Mesothelial cell of epicardium (in vitro differentiated cells): ENCODE results near the gene CALCA. TPM values are rescaled to one million over a fixed set of nuclear protein-coding genes. Genes with fewer than 3 reads are reported as not detected.
"Not testable (repeated sequence)": the region's sequence is repeated elsewhere in the genome, so short reads cannot be mapped to it uniquely, and the experiment has no call there.

Experiments used
- DNase-seq, 2 experiments: peaks; one replicate each; pipeline ENCODE4 v3.0.0; 2021; ENCODE audit warnings: low spot score in 2 of 2; ENCODE audit not compliant: unreplicated experiment in 2 of 2
- H3K27ac Mint-ChIP-seq: 2 replicates; pipeline ENCODE4 v1.8.0; 2021; ENCODE audit warnings: mixed read lengths
- H3K27me3 Mint-ChIP-seq: 2 replicates; pipeline ENCODE4 v1.8.0; 2021; ENCODE audit warnings: low read depth, mixed read lengths
- H3K36me3 Mint-ChIP-seq: 2 replicates; pipeline ENCODE4 v1.8.0; 2021; ENCODE audit warnings: mixed read lengths
- H3K4me1 Mint-ChIP-seq: 2 replicates; pipeline ENCODE4 v1.8.0; 2021; ENCODE audit warnings: mixed read lengths
- H3K4me3 Mint-ChIP-seq: 2 replicates; pipeline ENCODE4 v1.8.0; 2021; ENCODE audit warnings: mild to moderate bottlenecking, moderate library complexity, mixed read lengths
- H3K9me3 Mint-ChIP-seq: 2 replicates; pipeline ENCODE4 v1.8.0; 2021; ENCODE audit warnings: mixed read lengths
- total RNA-seq: library from RNA; stranded (reverse); gene quantifications from 3 replicates; pipeline ENCODE4 v1.2.1, GENCODE V29; 2021
- TF ChIP-seq, protein P1 (sequence below): fragments of 200-600 bp; sonication (generic); IDR thresholded peaks from one replicate; pipeline ENCODE4 v1.5.0; 2021; ENCODE audit warnings: antibody characterized with exemption; ENCODE audit not compliant: unreplicated experiment

The CALCA gene
- total RNA-seq, result not detected in 3 replicates

DNA sequence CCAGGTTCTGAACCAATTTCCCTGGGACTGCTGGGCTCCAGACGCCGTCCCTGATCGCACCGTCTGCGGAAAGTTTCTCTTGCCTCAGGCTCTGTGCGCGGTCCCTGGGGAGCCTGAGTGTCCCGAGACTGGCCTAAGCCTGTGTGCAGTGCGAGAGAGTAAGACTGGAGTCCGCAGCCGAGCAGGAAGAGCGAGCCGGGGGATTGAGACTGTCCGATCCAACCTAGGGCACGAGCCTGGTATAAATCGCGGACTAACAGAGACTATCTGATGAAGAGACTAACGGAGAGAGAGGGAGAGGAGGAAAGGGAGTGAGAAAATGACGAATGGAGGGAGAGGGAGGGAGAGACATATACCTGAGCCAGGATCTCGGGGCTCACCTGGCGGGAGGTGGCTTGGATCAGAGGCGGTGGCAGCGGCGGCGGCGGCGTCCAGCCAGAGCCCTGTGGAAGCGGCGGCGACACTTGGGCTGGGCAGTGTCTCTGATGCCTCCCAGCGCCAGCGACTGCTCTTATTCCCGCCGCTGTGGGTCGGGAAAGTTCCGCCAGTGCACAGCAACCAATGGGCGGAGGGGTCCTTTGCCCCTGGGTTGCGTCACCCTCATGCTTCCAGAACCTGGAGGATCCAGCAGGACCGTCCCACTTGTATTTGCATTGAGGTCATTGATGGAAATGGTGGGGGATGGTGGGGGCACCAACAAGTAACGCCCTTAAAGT, at the start of gene CALCA:
Gene CALCA (minus strand): TSS at position 487 of the 716 bp plus-strand sequence. CDS start 1,159 bp downstream, outside the sequence.
- TF ChIP-seq, protein P1, sequence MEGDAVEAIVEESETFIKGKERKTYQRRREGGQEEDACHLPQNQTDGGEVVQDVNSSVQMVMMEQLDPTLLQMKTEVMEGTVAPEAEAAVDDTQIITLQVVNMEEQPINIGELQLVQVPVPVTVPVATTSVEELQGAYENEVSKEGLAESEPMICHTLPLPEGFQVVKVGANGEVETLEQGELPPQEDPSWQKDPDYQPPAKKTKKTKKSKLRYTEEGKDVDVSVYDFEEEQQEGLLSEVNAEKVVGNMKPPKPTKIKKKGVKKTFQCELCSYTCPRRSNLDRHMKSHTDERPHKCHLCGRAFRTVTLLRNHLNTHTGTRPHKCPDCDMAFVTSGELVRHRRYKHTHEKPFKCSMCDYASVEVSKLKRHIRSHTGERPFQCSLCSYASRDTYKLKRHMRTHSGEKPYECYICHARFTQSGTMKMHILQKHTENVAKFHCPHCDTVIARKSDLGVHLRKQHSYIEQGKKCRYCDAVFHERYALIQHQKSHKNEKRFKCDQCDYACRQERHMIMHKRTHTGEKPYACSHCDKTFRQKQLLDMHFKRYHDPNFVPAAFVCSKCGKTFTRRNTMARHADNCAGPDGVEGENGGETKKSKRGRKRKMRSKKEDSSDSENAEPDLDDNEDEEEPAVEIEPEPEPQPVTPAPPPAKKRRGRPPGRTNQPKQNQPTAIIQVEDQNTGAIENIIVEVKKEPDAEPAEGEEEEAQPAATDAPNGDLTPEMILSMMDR, result no peak
- no peaks in the 10 kb centered on the region for H3K36me3 Mint-ChIP-seq
- DNase-seq, result no peak
- no peaks in the 10 kb centered on the region for H3K9me3 Mint-ChIP-seq
- peaks cover 97% of the 10 kb centered on the region for H3K27me3 Mint-ChIP-seq
- H3K4me3 Mint-ChIP-seq, result peak within 1 kb of the TSS; percentile 64
- no peak within 1 kb of the TSS for H3K27ac Mint-ChIP-seq
- H3K4me1 Mint-ChIP-seq, result peaks cover 26% of the 10 kb centered on the region

GRCh38 chr11:15016200-15016599, 44.0 kb upstream of the CALCA start:
- H3K36me3 Mint-ChIP-seq, result peaks cover 2% of the 10 kb centered on the region
- H3K9me3 Mint-ChIP-seq, result peaks cover 59% of the 10 kb centered on the region
- no peak overlapping the region for H3K27ac Mint-ChIP-seq
- peaks cover 15% of the 10 kb centered on the region for H3K4me1 Mint-ChIP-seq
- no peaks in the 10 kb centered on the region for H3K27me3 Mint-ChIP-seq
- no peak overlapping the region for H3K4me3 Mint-ChIP-seq
- no peak for DNase-seq
- TF ChIP-seq, protein P1, result no peak

DNA sequence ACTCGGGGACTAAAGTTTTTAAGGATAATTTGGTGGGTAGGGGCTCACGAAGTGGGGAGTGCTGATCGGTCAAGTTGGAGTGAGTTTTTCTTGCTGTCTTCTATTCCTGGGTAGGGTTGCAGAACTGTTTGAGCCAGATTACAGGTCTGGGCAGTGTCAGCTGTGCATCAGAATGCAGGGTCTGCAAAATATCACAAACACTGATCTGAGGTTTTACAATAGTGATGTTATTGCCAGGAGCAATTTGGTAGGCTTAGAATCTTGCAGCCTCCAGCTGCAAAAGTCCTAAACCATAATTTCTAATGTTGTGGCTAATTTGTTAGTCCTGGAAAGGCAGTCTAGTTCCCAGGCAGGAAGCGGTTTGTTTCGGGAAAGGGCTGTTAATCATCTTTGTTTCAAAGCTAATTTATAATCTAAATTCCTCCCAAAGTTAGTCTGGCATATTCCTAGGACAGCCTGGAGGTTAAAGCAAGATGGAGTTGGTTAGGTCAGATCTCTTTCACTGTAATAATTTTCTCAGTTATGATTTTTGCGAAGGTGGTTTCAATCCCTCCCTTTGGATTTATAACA, 39.7 kb upstream of the CALCA start:
- TF ChIP-seq, protein P1, result no peak
- H3K4me3 Mint-ChIP-seq, result no peak overlapping the region
- H3K9me3 Mint-ChIP-seq, result peaks cover 20% of the 10 kb centered on the region
- DNase-seq, result no peak
- peaks cover 15% of the 10 kb centered on the region for H3K4me1 Mint-ChIP-seq
- H3K36me3 Mint-ChIP-seq, result no peaks in the 10 kb centered on the region
- no peaks in the 10 kb centered on the region for H3K27me3 Mint-ChIP-seq
- H3K27ac Mint-ChIP-seq, result no peak overlapping the region

DNA sequence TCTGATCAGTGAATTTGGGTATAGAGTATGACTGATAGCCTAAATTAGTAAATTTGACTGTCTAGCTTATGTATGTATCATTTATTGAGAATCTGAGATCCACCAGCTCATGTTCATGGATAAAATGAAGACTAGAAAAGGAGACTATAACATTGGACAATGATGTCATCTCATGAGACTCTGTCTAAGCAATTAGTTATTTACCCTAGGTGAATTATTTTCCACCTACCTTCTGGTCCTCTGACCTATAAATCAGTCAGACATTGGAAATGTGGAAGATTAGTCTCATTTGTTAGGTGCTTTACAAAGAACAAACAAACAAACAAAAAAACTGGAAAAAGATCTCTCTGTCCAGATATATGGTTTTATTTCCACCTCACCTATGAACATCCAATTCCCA, 38.7 kb upstream of the CALCA start:
- H3K4me3 Mint-ChIP-seq, result no peak overlapping the region
- no peaks in the 10 kb centered on the region for H3K36me3 Mint-ChIP-seq
- H3K27ac Mint-ChIP-seq, result no peak overlapping the region
- TF ChIP-seq, protein P1, result no peak
- peaks cover 10% of the 10 kb centered on the region for H3K9me3 Mint-ChIP-seq
- peaks cover 15% of the 10 kb centered on the region for H3K4me1 Mint-ChIP-seq
- no peaks in the 10 kb centered on the region for H3K27me3 Mint-ChIP-seq
- DNase-seq, result no peak

GRCh38 chr11:15006139-15006759, 34.1 kb upstream of the CALCA start:
- H3K4me3 Mint-ChIP-seq, result no peak overlapping the region
- no peaks in the 10 kb centered on the region for H3K36me3 Mint-ChIP-seq
- peaks cover 16% of the 10 kb centered on the region for H3K27me3 Mint-ChIP-seq
- no peak for DNase-seq
- H3K9me3 Mint-ChIP-seq, result peaks cover 5% of the 10 kb centered on the region
- H3K4me1 Mint-ChIP-seq, result no peaks in the 10 kb centered on the region
- no peak overlapping the region for H3K27ac Mint-ChIP-seq
- TF ChIP-seq, protein P1, result no peak

DNA sequence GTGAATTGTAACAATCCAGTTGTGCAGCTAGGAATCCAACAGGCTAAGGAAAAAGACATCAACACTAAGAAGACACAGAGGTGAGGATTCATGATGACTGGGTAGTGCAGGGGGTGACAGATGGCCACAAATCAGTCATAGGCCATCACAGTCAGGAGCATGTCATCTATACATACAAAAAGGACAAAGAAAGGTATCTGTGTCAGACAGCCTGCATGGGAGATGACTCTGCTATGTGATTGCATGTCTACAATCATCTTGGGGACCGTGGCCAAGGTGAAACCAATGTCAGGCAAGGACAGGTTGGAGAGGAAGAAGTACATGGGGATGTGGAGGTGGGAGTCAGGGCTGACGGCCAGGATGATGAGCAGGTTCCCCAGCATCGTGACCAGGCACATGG, 16.0 kb upstream of the CALCA start:
- not testable (repeated sequence) for H3K9me3 Mint-ChIP-seq, H3K4me3 Mint-ChIP-seq, H3K36me3 Mint-ChIP-seq, DNase-seq, H3K27ac Mint-ChIP-seq, H3K4me1 Mint-ChIP-seq
- H3K27me3 Mint-ChIP-seq, result peaks cover 42% of the 10 kb centered on the region
